H1 (cell line): Measurements from ENCODE around the gene EWSR1. TPM values are rescaled to one million over a fixed set of nuclear protein-coding genes. Genes with fewer than 3 reads are reported as not detected.

Source experiments
- CTCF ChIA-PET: fragments of 300-600 bp; sonication (Branson Sonifier 250); formaldehyde crosslinking; loops from one replicate; lab custom pipeline; 2021; ENCODE audit not compliant: partially characterized antibody; lab: Charles Lee
- POLR2A ChIA-PET: fragments of 300-600 bp; sonication (Branson Sonifier 250); formaldehyde crosslinking; loops from one replicate; lab custom pipeline; 2021; ENCODE audit warnings: inconsistent platforms; ENCODE audit not compliant: partially characterized antibody; lab: Charles Lee
- DNase-seq, 2 experiments: peaks; one replicate each; pipeline versions ENCODE4 v3.0.0 to v3.0.0-alpha.2; 2010 to 2022; ENCODE audit warnings: low spot score in 2 of 2, low read depth in 1 of 2, mixed read lengths in 1 of 2
- FAIRE-seq: peaks from 2 replicates; lab custom pipeline; 2011; peaks lifted over from hg19 to GRCh38; lab: Jason Lieb, UNC
- H2AFZ ChIP-seq: 2 replicates; pipeline ENCODE4 v1.8.1; 2012; ENCODE audit warnings: low read length, inconsistent platforms
- H2AK5ac ChIP-seq: 2 replicates; pipeline ENCODE4 v1.6.1; 2013; ENCODE audit warnings: low read depth, low read length
- H2BK120ac ChIP-seq: replicated peaks from 2 replicates; pipeline ENCODE3; 2013; ENCODE audit warnings: low read depth, low read length, inconsistent platforms
- H2BK12ac ChIP-seq: 2 replicates; pipeline ENCODE4 v1.6.1; 2013; ENCODE audit warnings: low read depth, low read length
- H2BK15ac ChIP-seq: 2 replicates; pipeline ENCODE4 v1.6.1; 2013; ENCODE audit warnings: low read length
- H2BK20ac ChIP-seq: 2 replicates; pipeline ENCODE4 v1.6.1; 2013; ENCODE audit warnings: low read length
- H2BK5ac ChIP-seq: 2 replicates; pipeline ENCODE4 v1.6.1; 2013; ENCODE audit warnings: low read depth, low read length
- H3K14ac ChIP-seq: 2 replicates; pipeline ENCODE4 v1.6.1; 2013; ENCODE audit warnings: inconsistent platforms; ENCODE audit not compliant: insufficient read length
- H3K18ac ChIP-seq: 2 replicates; pipeline ENCODE4 v1.6.1; 2013; ENCODE audit warnings: low read length; ENCODE audit errors: extremely low read depth
- H3K23ac ChIP-seq: 2 replicates; pipeline ENCODE4 v1.6.1; 2013; ENCODE audit warnings: inconsistent platforms; ENCODE audit not compliant: insufficient read length
- H3K23me2 ChIP-seq: 2 replicates; pipeline ENCODE4 v1.6.1; 2013; ENCODE audit warnings: low read depth, low read length
- H3K27ac ChIP-seq: 2 replicates; pipeline ENCODE4 v1.6.1; 2011; ENCODE audit warnings: low read depth, low read length, inconsistent platforms
- H3K27me3 ChIP-seq, 4 experiments: replicated peaks in 1 of 4; 1 replicate in 1 of 4; 2 replicates in 3 of 4; pipeline versions ENCODE4 v1.6.1 to v1.8.1; 2011 to 2013; ENCODE audit warnings: low read length in 3 of 4, mild to moderate bottlenecking in 3 of 4, inconsistent platforms in 2 of 4, mixed read lengths in 2 of 4, moderate library complexity in 1 of 4; ENCODE audit not compliant: control insufficient read depth in 3 of 4, insufficient read depth in 3 of 4; ENCODE audit errors: extremely low read depth in 1 of 4
- H3K36me3 ChIP-seq, 4 experiments: 2 replicates each; pipeline versions ENCODE4 v1.6.1 to v1.8.1; 2011 to 2013; ENCODE audit warnings: mild to moderate bottlenecking in 4 of 4, low read length in 3 of 4, moderate library complexity in 2 of 4, control low read depth in 1 of 4, inconsistent platforms in 1 of 4; ENCODE audit not compliant: insufficient read depth in 4 of 4, control insufficient read depth in 2 of 4
- H3K4ac ChIP-seq: replicated peaks from 2 replicates; pipeline ENCODE3; 2013; ENCODE audit warnings: low read length, low read depth, mixed read lengths, inconsistent platforms; ENCODE audit not compliant: insufficient read length
- H3K4me1 ChIP-seq, 4 experiments: replicated peaks in 1 of 4; 1 replicate in 1 of 4; 2 replicates in 3 of 4; pipeline versions ENCODE4 v1.6.1 to v1.8.1; 2011 to 2013; ENCODE audit warnings: low read length in 3 of 4, inconsistent platforms in 2 of 4, mixed read lengths in 1 of 4; ENCODE audit not compliant: insufficient read depth in 4 of 4, control insufficient read depth in 3 of 4
- H3K4me2 ChIP-seq, 2 experiments: 2 replicates each; pipeline versions ENCODE4 v1.6.1 to v1.8.1; 2011 to 2013; ENCODE audit warnings: low read depth in 2 of 2, low read length in 2 of 2, control low read depth in 1 of 2, inconsistent platforms in 1 of 2, mild to moderate bottlenecking in 1 of 2; ENCODE audit not compliant: insufficient read depth in 1 of 2
- H3K4me3 ChIP-seq, 4 experiments: fragments of 200-600, 300-600 bp in 1 of 4; sonication (generic), shearing (Covaris generic), sonication (Bioruptor Twin) in 1 of 4; 2 replicates each; pipeline versions ENCODE4 v1.5.1 to v1.8.1; 2011 to 2016; ENCODE audit warnings: low read length in 4 of 4, low read depth in 3 of 4, control low read depth in 2 of 4, inconsistent platforms in 2 of 4, mild to moderate bottlenecking in 2 of 4, mixed read lengths in 1 of 4, moderate library complexity in 1 of 4; ENCODE audit not compliant: insufficient read depth in 2 of 4; ENCODE audit errors: extremely low read depth in 1 of 4
- H3K56ac ChIP-seq: replicated peaks from 2 replicates; pipeline ENCODE3; 2013; ENCODE audit warnings: low read depth, mild to moderate bottlenecking, mixed read lengths, low read length, inconsistent platforms; ENCODE audit not compliant: insufficient read length
- H3K79me1 ChIP-seq: 2 replicates; pipeline ENCODE4 v1.6.1; 2013; ENCODE audit warnings: low read depth, low read length, control low read depth
- H3K79me2 ChIP-seq, 2 experiments: 2 replicates each; pipeline versions ENCODE4 v1.6.1 to v1.8.1; 2012 to 2013; ENCODE audit warnings: low read length in 2 of 2, mild to moderate bottlenecking in 2 of 2, inconsistent platforms in 1 of 2; ENCODE audit not compliant: insufficient read depth in 2 of 2, control insufficient read depth in 1 of 2
- H3K9ac ChIP-seq, 4 experiments: replicated peaks in 1 of 4; 1 replicate in 1 of 4; 2 replicates in 3 of 4; pipeline versions ENCODE4 v1.6.1 to v1.8.1; 2011 to 2013; ENCODE audit warnings: low read depth in 3 of 4, low read length in 3 of 4, control low read depth in 2 of 4, mild to moderate bottlenecking in 2 of 4, moderate library complexity in 2 of 4, inconsistent platforms in 1 of 4; ENCODE audit errors: extremely low read depth in 1 of 4
- H3K9me3 ChIP-seq, 2 experiments: 2 replicates each; pipeline versions ENCODE4 v1.6.1 to v1.8.1; 2012 to 2013; ENCODE audit warnings: mild to moderate bottlenecking in 2 of 2, moderate library complexity in 2 of 2, control low read depth in 1 of 2, inconsistent platforms in 1 of 2, low read depth in 1 of 2, low read length in 1 of 2, mixed read lengths in 1 of 2; ENCODE audit not compliant: insufficient read depth in 2 of 2
- H4K20me1 ChIP-seq, 2 experiments: replicated peaks in 1 of 2; 2 replicates each; pipeline versions ENCODE3 to v1.8.1; 2011 to 2013; ENCODE audit warnings: inconsistent platforms in 2 of 2, low read length in 2 of 2, mild to moderate bottlenecking in 1 of 2; ENCODE audit not compliant: insufficient read depth in 2 of 2, control insufficient read depth in 1 of 2
- H4K5ac ChIP-seq: 2 replicates; pipeline ENCODE4 v1.6.1; 2013; ENCODE audit warnings: low read length, low read depth, mixed read lengths, inconsistent platforms; ENCODE audit not compliant: insufficient read length
- H4K8ac ChIP-seq: 2 replicates; pipeline ENCODE4 v1.8.0; 2013; ENCODE audit warnings: mild to moderate bottlenecking, moderate library complexity, low read length, inconsistent platforms; ENCODE audit not compliant: insufficient read depth; ENCODE audit errors: extremely low read depth
- H4K91ac ChIP-seq: replicated peaks from 2 replicates; pipeline ENCODE3; 2013; ENCODE audit warnings: low read length, mixed read lengths, inconsistent platforms; ENCODE audit not compliant: insufficient read length
- ASH2L ChIP-seq: fragments of 200-600, 300-600 bp; sonication (generic); IDR thresholded peaks from one replicate; pipeline ENCODE4 v1.7.1; 2017; ENCODE audit warnings: low read length
- BRCA1 ChIP-seq: IDR thresholded peaks from 2 replicates; pipeline ENCODE4 v1.6.1; 2012; ENCODE audit warnings: low read depth, low read length, improper control_type of control experiment
- CBX5 ChIP-seq: fragments of 300-800, 300-1000 bp; sonication (generic); IDR thresholded peaks from 2 replicates; pipeline ENCODE4 v1.7.1; 2016; ENCODE audit warnings: antibody characterized with exemption, low read length, low read depth
- JUND ChIP-seq: IDR thresholded peaks from 2 replicates; pipeline ENCODE4 v1.6.1; 2011; ENCODE audit warnings: mild to moderate bottlenecking, improper control_type of control experiment, low read length
- MAX ChIP-seq: IDR thresholded peaks from 2 replicates; pipeline ENCODE4 v1.6.1; 2012; ENCODE audit warnings: inconsistent platforms
- RAD21 ChIP-seq, 2 experiments: IDR thresholded peaks in 1 of 2; conservative IDR thresholded peaks in 1 of 2; 2 replicates each; pipeline ENCODE4 v1.6.1; 2011; ENCODE audit warnings: low read depth in 2 of 2, low read length in 2 of 2, improper control_type of control experiment in 1 of 2, inconsistent platforms in 1 of 2, mild to moderate bottlenecking in 1 of 2, moderate library complexity in 1 of 2
- RBBP5 ChIP-seq: IDR thresholded peaks from 2 replicates; pipeline ENCODE4 v1.7.1; 2012; ENCODE audit warnings: low read depth, mild to moderate bottlenecking, inconsistent platforms, low read length, moderate library complexity, borderline replicate concordance
- SAP30 ChIP-seq: fragments of 300-600 bp; sonication (generic); IDR thresholded peaks from 2 replicates; pipeline ENCODE4 v1.7.1; 2012; ENCODE audit warnings: low read length, moderate library complexity, mild to moderate bottlenecking, inconsistent platforms; ENCODE audit not compliant: insufficient read depth, insufficient replicate concordance
- SP1 ChIP-seq: IDR thresholded peaks from 2 replicates; pipeline ENCODE4 v1.6.1; 2011; ENCODE audit warnings: low read depth, low read length
- TAF1 ChIP-seq: IDR thresholded peaks from 2 replicates; pipeline ENCODE4 v1.6.1; 2011; ENCODE audit warnings: mild to moderate bottlenecking, low read depth, low read length
- TCF12 ChIP-seq: IDR thresholded peaks from 2 replicates; pipeline ENCODE4 v1.6.1; 2011; ENCODE audit warnings: low read depth, mild to moderate bottlenecking, low read length
- YY1 ChIP-seq: IDR thresholded peaks from 2 replicates; pipeline ENCODE4 v1.6.1; 2011; ENCODE audit warnings: low read depth, mild to moderate bottlenecking, low read length
- whole genome bisulfite sequencing, 2 experiments: shearing (Covaris generic) in 1 of 2; methylation state at CpG; one replicate each; pipeline versions ENCODE4 v1.1.6 to v1.1.7; 2013 to 2015; ENCODE audit warnings: low lambda C conversion rate in 2 of 2, mixed read lengths in 2 of 2, inconsistent platforms in 1 of 2, low coverage in 1 of 2, missing lambda C conversion rate in 1 of 2; ENCODE audit not compliant: insufficient replicate concordance in 2 of 2, insufficient coverage in 1 of 2, insufficient read length in 1 of 2; ENCODE audit errors: extremely low coverage in 1 of 2, missing lambda C conversion rate in 1 of 2; 5-methylcytosine and 5-hydroxymethylcytosine counted together
- polyA plus RNA-seq, 7 experiments: library from polyadenylated mRNA; depleted of rRNA in 3 of 7; stranded (reverse) in 5 of 7; unstranded in 2 of 7; fragments of >200 nt in 5 of 7; fragments of 200-250 nt in 2 of 7; gene quantifications; 1 replicate in 5 of 7; 2 replicates in 1 of 7; 4 replicates in 1 of 7; pipeline versions ENCODE4 v1.2.1 to v1.2.3, GENCODE V29; 2011 to 2013; ENCODE audit warnings: missing spikeins in 2 of 7, mixed read lengths in 2 of 7
- total RNA-seq: library from RNA; stranded (reverse); fragmentation: NEBNext Ultra II Directional; extraction: Animal tissue kit (Norgen Biotek cat#: 25700); gene quantifications from 2 replicates; pipeline ENCODE4 v1.2.1, GENCODE V29; 2021

The EWSR1 gene
- total and polyA plus RNA-seq, 2 of the 8 experiments (the other 6 are each of a cell fraction or from before 2014, with no cell fraction given), result 387 to 930 TPM

GRCh38 chr22:29268511-29269229, 602 bp downstream of the EWSR1 start:
- H2BK12ac ChIP-seq, result no peak overlapping the region
- no peaks in the 10 kb centered on the region for H3K9me3 ChIP-seq
- peak overlapping the region; percentile 100 for H4K8ac ChIP-seq
- peak overlapping the region; percentile 100 for H3K27ac ChIP-seq
- no peak overlapping the region for H2AFZ ChIP-seq
- peaks cover 16 to 68% (median 32%) of the 10 kb centered on the region in 4 experiments for H3K36me3 ChIP-seq
- H3K23me2 ChIP-seq, result peaks cover 18% of the 10 kb centered on the region
- POLR2A ChIA-PET, result interaction anchor here (0.8 to 21.4 kb wide), 17 partner anchors 11 to 469 kb away, joined by 3 to 436 read pairs (median 5); partner anchors contain the start of genes GAS2L1 and XBP1
- 1% methylated on average over 24 of the region's 51 CpGs; no CpG with 5 or more reads in 1 of the 2 experiments for WGBS, 2 experiments
- H3K23ac ChIP-seq, result no peak overlapping the region
- peak overlapping the region; percentile 58 for H3K4ac ChIP-seq
- H3K4me3 ChIP-seq, result peak overlapping the region; percentile 80 to 96 (median 95)
- no peak overlapping the region for H3K14ac ChIP-seq
- H3K79me1 ChIP-seq, result peaks cover 8% of the 10 kb centered on the region
- H2AK5ac ChIP-seq, result no peak overlapping the region
- DNase-seq, result no peak
- H3K18ac ChIP-seq, result peak overlapping the region; percentile 91; the same call in 1 of the 2 replicates
- H2BK15ac ChIP-seq, result no peak overlapping the region
- no peak overlapping the region for H2BK20ac ChIP-seq
- H2BK5ac ChIP-seq, result peak overlapping the region; percentile 100
- peaks cover 6 to 19% (median 11%) of the 10 kb centered on the region in 4 experiments; a peak in 6 of 7 replicates for H3K4me1 ChIP-seq
- peak overlapping the region; percentile 75 for H4K91ac ChIP-seq
- FAIRE-seq, result no peak
- no peaks in the 10 kb centered on the region for H3K27me3 ChIP-seq
- peak overlapping the region; percentile 95 for H3K56ac ChIP-seq
- no peak overlapping the region for H2BK120ac ChIP-seq
- H3K79me2 ChIP-seq, result peaks cover 47 to 73% of the 10 kb centered on the region in 2 experiments
- peak overlapping the region; percentile 94 to 100 (median 100) for H3K9ac ChIP-seq
- CTCF ChIA-PET, result interaction anchor here (1.0 kb wide), 1 partner anchor 64 kb away, joined by 4 read pairs; no protein-coding TSS in a partner anchor
- H3K4me2 ChIP-seq, result peak overlapping the region; percentile 73 to 80
- peaks cover 32 to 38% of the 10 kb centered on the region in 2 experiments for H4K20me1 ChIP-seq
- peak overlapping the region; percentile 82 for H4K5ac ChIP-seq
- TF ChIP-seq MAX, result peak; percentile 77
- TF ChIP-seq RAD21 (IDR thresholded peaks at IDR 0.05 in 1 of 2, conservative IDR thresholded peaks at IDR 0.05 in 1 of 2; ENCODE audit: low read depth in 2 of 2, low read length in 2 of 2), result no peak
- TF ChIP-seq JUND, result no peak
- no peak for TF ChIP-seq YY1
- peak; percentile 21 for TF ChIP-seq SAP30
- no peak for TF ChIP-seq ASH2L
- TF ChIP-seq CBX5, result no peak
- TF ChIP-seq BRCA1, result no peak
- peak; percentile 23; the same call in 1 of the 2 replicates for TF ChIP-seq RBBP5
- no peak for TF ChIP-seq TCF12
- TF ChIP-seq TAF1, result peak; percentile 62
- peak; percentile 37; the same call in 1 of the 2 replicates for TF ChIP-seq SP1
